ENCODE data around the gene ZNF229.

DNA sequence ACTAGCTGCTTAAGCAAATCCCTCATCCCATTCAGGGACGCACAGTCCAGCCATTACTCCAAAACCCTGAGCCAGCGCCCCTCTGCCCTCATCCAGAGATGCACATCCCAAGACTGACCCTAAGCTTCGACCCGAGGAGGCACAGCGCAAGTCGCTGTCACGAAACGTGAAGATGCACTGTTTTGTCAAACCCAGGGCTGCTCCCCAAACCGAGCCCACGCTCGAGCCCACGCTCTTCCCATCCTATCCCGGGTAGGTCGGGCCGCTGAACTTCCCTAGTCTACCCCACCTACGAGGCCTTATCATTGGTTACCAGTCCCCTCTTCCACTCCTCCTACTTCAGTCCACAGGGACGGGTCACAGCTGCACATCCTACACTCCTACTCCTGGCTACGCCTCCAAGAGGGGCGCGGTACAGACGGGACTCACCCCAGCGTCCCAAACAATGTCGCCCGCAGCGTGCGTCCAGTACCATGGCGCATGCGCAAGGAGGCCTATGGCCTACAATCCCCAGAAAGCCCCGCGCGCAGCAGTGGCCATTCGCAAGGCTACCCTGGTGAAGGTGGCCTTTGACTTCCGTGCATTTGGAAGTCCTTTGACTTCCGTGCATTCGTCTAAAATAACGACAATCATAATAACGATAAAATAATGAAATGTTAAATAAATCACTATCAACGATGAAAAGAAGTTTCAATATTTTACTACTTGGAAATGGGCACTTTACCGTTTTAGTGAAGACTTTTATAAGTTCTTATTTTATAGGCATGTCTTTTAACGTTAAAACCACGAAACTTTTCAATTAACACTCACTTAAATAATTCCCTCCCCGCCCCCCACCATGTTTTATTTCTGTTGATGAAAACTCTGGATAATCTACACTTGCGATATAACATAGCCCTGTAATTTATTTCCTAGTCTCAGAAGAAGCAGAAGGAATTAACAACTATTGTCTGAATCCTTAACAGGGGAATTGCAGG is 46.8 kb downstream of the ZNF229 start, which contains the start of gene ZNF285:
- TF ChIP-seq FOXK2 (IDR thresholded peaks at IDR 0.05), result no peak
- TF ChIP-seq FOXM1 (IDR thresholded peaks at IDR 0.05; ENCODE audit: borderline replicate concordance), result no peak
- no peak for TF ChIP-seq BHLHE40 (IDR thresholded peaks at IDR 0.05; ENCODE audit: borderline replicate concordance)
- no peak for TF ChIP-seq TARDBP (IDR thresholded peaks at IDR 0.05)
- no peak for TF ChIP-seq SP1 (IDR thresholded peaks at IDR 0.05)
- no peak for TF ChIP-seq CTBP1 (IDR thresholded peaks at IDR 0.05; ENCODE audit: borderline replicate concordance)
- TF ChIP-seq ELF4 (IDR thresholded peaks at IDR 0.05), result no peak
- no peak for TF ChIP-seq SUZ12 (IDR thresholded peaks at IDR 0.05)
- TF ChIP-seq HDGF (IDR thresholded peaks at IDR 0.05; ENCODE audit: borderline replicate concordance), result no peak
- 0 out of 2 replicates have a peak, but pooled peaks have one; percentile 23 for TF ChIP-seq L3MBTL2 (conservative IDR thresholded peaks at IDR 0.05)
- TF ChIP-seq FOXA1 (IDR thresholded peaks at IDR 0.05), result no peak
- TF ChIP-seq ARNT (IDR thresholded peaks at IDR 0.05), result no peak
